Measurements from ENCODE around the gene C5orf47. TPM values are rescaled to one million over a fixed set of nuclear protein-coding genes. Genes with fewer than 3 reads are reported as not detected.

C5orf47 gene
- total RNA-seq, 4 donors from 2014 or later, result not detected

DNA sequence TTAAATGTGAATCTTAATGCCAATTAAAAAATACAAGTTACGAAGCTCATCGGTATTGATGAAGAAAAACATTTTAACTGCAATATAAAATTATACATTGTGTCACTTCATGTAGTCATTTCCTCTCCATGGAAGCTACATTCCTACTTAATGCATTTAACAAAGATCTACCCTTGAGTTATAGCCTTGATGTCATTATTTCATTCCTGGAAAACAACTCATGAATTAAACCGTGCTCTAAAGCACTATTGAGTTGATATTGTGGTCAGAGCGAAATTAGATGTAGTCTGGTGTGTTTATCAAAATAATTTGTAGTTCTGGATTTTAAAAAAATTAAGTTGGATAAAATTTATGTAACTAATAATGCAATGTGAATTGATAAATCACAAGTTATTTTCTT, 11.1 kb downstream of the C5orf47 start:
- WGBS, 2 donors (ENCODE audit: low coverage in 1 of 2), result 77 to 82% methylated on average over 4 of the region's 4 CpGs

DNA sequence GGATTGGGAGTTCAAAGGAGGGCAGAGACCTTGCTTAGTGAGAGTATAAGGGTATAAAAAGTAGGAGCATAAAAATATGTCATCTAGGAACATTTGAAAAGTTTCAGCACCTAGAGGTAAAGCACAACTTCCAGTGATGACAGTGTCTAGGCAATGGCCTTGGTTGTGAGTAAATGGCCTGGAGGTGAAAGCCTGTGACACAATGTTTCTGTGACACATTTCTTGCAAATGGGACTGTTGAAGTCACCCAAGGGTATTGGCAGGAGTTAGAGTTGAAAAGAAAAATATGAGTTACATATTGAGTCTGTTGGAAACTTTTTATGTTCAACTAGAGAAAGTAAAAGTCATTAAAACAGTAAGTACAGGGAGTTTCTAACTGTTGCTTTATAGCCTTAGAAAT, 14.8 kb downstream of the C5orf47 start:
- Histone ChIP-seq H3K9me3 (no peaks in the 10 kb centered on the region), H3K27me3 (no peaks in the 10 kb centered on the region), H3K4me3 (no peak overlapping the region), H3K27ac (no peak overlapping the region), H3K36me3 (no peaks in the 10 kb centered on the region), H3K4me1 (no peaks in the 10 kb centered on the region)
- ATAC-seq, result no peak
- TF ChIP-seq CTCF (IDR thresholded peaks at IDR 0.05) (no peak), POLR2A (IDR thresholded peaks at IDR 0.05) (no peak), POLR2AphosphoS5 (IDR thresholded peaks at IDR 0.05) (no peak), EP300 (IDR thresholded peaks at IDR 0.05) (no peak)

More for the DNA sequence above, 11.1 kb downstream of the C5orf47 start:
- H3K4me3 ChIP-seq, result no peak overlapping the region
- TF ChIP-seq CTCF (IDR thresholded peaks at IDR 0.05) (no peak), POLR2AphosphoS5 (IDR thresholded peaks at IDR 0.05) (no peak), POLR2A (IDR thresholded peaks at IDR 0.05) (no peak), EP300 (IDR thresholded peaks at IDR 0.05) (no peak)
- H3K4me1 ChIP-seq, result no peaks in the 10 kb centered on the region
- H3K27me3 ChIP-seq, result peaks cover 20% of the 10 kb centered on the region
- no peaks in the 10 kb centered on the region for H3K36me3 ChIP-seq
- ATAC-seq, result no peak
- no peak overlapping the region for H3K27ac ChIP-seq
- H3K9me3 ChIP-seq, result no peaks in the 10 kb centered on the region

GRCh38 chr5:174008922-174009321, 20.0 kb downstream of the C5orf47 start:
- Histone ChIP-seq H3K4me1 (no peaks in the 10 kb centered on the region), H3K9me3 (no peaks in the 10 kb centered on the region), H3K36me3 (no peaks in the 10 kb centered on the region), H3K27me3 (no peaks in the 10 kb centered on the region), H3K4me3 (no peak overlapping the region), H3K27ac (no peak overlapping the region)
- 73 to 93% methylated on average over 2 to 5 of the region's 5 CpGs for WGBS, 2 donors (ENCODE audit: low coverage in 1 of 2)
- TF ChIP-seq POLR2A (IDR thresholded peaks at IDR 0.05) (no peak), POLR2AphosphoS5 (IDR thresholded peaks at IDR 0.05) (no peak), CTCF (IDR thresholded peaks at IDR 0.05) (no peak), EP300 (IDR thresholded peaks at IDR 0.05) (no peak)
- ATAC-seq, result no peak

GRCh38 chr5:174010365-174010764, 21.4 kb downstream of the C5orf47 start:
- Histone ChIP-seq H3K4me3 (no peak overlapping the region), H3K4me1 (no peaks in the 10 kb centered on the region), H3K27me3 (no peaks in the 10 kb centered on the region), H3K36me3 (no peaks in the 10 kb centered on the region), H3K27ac (no peak overlapping the region), H3K9me3 (no peaks in the 10 kb centered on the region)
- 60% methylated on average over 1 of the region's 1 CpG; no CpG with 5 or more reads in 1 of the 2 donors for WGBS, 2 donors (ENCODE audit: low coverage in 1 of 2)
- no peak for TF ChIP-seq EP300 (IDR thresholded peaks at IDR 0.05)
- TF ChIP-seq POLR2A (IDR thresholded peaks at IDR 0.05), result no peak
- TF ChIP-seq POLR2AphosphoS5 (IDR thresholded peaks at IDR 0.05), result no peak
- TF ChIP-seq CTCF (IDR thresholded peaks at IDR 0.05), result no peak
- no peak for ATAC-seq

GRCh38 chr5:174011441-174011840, 22.5 kb downstream of the C5orf47 start:
- no peak for ATAC-seq
- no peak overlapping the region for H3K4me3 ChIP-seq
- no peak for TF ChIP-seq CTCF (IDR thresholded peaks at IDR 0.05)
- TF ChIP-seq POLR2A (IDR thresholded peaks at IDR 0.05), result no peak
- TF ChIP-seq EP300 (IDR thresholded peaks at IDR 0.05), result no peak
- no peak for TF ChIP-seq POLR2AphosphoS5 (IDR thresholded peaks at IDR 0.05)
- no peaks in the 10 kb centered on the region for H3K27me3 ChIP-seq
- no peaks in the 10 kb centered on the region for H3K9me3 ChIP-seq
- H3K4me1 ChIP-seq, result no peaks in the 10 kb centered on the region
- no peaks in the 10 kb centered on the region for H3K36me3 ChIP-seq
- H3K27ac ChIP-seq, result no peak overlapping the region
- WGBS, 2 donors (ENCODE audit: low coverage in 1 of 2), result 45 to 52% methylated on average over 3 of the region's 3 CpGs

Measured in gastroesophageal sphincter (tissue), 4 donors.